ENCODE data around the gene CSNK1G3.

GRCh38 chr5:123626051-123626450 lies 114.1 kb downstream of the CSNK1G3 start:
- TF ChIP-seq CTCF (IDR thresholded peaks at IDR 0.05) = no peak
- TF ChIP-seq POLR2A (IDR thresholded peaks at IDR 0.05) = no peak
